Stimulated activated naive CD8-positive, alpha-beta T cell treated with anti-CD3 and anti-CD28 coated beads, Interleukin-15, Interleukin-2, amounts not matched to agents 100 U/mL and 50 U/mL, for 24 hours (primary cell): ENCODE results near the gene NXN.
"Not testable (repeated sequence)": the region's sequence is repeated elsewhere in the genome, so short reads cannot be mapped to it uniquely, and the experiment has no call there.

Source experiments
- ATAC-seq: fragments of 150-1000 bp; cut with Tn5 transposase; one replicate; pipeline ENCODE4 v1.10.0; 2021
- DNase-seq: peaks from one replicate; pipeline ENCODE4 v3.0.0; 2021

NXN gene

DNA sequence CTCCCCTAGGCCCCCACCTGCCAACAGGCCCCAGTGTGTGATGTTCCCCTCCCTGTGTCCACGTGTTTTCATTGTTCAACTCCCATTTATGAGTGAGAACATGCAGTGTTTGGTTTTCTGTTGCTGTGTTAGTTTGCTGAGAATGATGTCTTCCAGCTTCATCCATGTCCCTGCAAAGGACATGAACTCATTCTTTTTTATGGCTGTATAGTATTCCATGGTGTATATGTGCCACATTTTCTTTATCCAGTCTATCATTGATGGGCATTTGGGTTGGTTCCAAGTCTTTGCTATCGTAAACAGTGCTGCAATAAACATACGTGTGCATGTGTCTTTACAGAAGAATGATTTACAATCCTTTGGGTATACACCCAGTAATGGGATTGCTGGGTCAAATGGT is 150.0 kb downstream of the NXN start:
- not testable (repeated sequence) for DNase-seq, ATAC-seq

DNA sequence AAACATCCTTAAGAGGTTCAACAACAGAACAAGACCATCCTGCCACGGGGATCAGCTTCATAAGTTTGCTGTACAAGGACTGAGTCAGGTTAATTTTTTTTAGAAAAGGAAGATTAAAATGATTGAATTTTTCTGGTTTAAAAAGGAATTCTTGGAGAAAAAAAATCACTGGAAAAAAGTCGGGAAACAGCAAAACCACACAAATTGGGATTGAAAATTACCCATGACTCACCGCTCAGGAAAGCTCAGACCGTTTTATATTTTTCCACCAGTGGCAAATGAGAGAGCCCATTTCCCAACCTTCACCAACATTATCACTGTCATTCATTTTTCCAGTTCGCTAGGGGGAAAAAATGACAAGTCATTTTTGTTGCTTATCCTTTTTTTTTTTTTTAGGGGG is 150.8 kb downstream of the NXN start:
- ATAC-seq = no peak
- no peak for DNase-seq

DNA sequence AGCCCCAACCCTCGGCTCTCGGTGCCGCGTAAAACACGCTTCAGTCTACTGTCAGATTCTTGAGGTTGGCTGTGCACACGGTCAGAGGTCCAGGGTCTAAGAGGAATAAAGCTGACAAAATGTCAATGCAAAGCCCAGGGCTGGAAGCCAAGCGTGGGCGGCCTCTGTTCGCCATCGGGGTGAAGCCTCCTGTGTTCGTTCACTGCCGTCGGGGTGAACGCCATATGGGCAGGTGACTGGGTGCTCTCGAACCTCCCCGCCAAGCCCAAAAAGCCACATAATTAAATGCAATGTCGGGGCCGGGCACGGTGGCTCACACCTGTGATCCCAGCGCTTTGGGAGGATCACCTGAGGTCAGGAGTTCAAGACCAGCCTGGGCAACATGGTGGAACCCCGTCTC is 152.8 kb downstream of the NXN start:
- DNase-seq = no peak
- ATAC-seq = no peak

DNA sequence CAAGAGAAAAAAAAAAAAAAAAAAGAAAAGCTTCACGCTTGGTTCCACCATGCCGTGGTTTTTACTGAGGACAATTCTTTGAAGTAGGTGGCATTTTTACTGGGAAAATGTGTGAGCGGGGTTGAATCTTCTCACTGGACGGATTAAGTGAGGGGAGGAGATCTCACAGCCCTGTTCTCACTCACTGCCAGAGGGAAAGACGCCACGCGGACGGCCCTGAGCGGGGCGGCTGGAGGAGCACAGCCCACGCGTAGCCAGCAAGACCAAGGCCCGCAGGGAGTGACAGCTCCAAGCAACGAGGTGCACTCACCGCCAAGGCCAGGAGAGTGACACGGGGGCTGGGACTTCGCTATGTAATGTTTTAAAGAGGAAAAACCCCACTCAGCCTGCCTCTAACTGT is 154.4 kb downstream of the NXN start:
- DNase-seq (no peak), ATAC-seq (no peak)

DNA sequence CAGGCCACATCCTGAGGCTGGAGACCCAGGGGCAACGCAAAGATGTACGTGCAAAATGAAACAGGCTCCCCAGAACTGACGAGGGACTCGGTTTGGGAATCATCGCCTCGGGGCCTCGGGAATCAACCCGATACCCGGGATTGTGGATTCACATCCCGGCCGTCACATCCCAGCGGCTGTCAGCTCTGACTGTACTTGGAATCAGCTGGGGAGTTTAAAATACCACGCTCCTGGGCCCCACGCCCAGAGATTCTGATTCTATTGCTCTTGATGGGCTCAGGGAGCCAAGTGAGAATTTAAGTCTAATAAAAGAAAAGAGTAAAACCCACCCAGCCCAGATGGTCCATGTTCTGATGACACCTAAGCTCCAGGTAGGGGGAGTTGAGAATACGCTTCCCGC is 155.2 kb downstream of the NXN start:
- no peak for DNase-seq
- no peak for ATAC-seq

DNA sequence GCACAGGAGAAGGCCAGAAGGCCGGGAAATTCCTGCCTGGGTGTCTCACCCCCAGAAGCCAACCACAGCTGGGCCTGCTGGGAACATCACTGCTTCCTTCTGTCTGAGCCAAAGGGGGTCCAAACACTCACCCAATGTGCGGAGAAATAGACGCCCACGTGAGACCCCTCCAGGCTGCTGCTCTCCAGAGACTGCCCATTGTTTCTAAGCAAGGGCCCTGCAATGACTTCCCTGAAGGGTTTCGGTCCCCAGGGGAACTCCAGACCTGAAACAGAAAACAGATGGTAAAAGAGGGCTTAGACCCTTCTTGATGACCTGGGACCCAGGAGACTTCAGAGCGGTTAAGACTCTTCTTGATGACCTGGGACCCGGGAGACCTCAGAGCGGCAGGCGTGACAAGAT is 156.1 kb downstream of the NXN start:
- DNase-seq = no peak

DNA sequence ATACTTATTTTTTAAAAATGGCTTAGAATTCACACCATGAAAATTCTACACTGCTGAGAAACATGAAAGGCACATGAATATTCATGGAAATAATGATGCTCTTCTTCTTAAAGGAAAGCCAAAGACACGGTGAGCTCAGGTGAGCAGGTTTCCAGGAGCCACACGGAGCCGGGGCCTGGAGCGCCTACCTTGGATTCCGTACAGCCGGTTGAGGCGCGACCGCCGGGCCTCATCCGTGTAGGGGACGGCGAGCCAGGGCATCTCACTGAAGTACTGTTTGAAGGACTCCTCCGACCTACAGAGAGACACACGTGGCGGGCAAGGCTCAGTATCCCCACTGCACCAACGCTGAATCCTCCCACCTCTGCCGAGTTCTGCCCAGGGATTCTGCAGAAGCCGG is 160.3 kb downstream of the NXN start:
- DNase-seq = no peak
- no peak for ATAC-seq

More for the DNA sequence above, 156.1 kb downstream of the NXN start:
- ATAC-seq = no peak

DNA sequence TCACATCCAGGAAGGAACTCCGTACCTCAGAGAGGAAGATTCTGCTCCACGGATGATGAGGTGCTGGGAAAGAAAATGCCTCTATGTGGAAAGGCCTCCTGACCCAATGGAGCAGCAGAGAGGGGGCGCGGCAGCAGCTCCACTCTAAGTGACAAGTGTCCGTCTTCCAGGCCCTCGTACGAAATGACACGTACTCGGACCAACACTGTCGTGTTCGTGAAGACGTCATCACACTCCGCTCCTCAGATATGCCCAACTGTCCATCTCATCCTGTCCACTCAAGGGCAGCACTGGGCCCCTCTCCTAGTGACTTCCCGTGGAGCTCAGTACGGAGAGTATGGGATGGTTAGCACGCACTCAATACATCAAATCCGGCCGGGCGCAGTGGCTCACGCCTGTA is 165.2 kb downstream of the NXN start:
- ATAC-seq = no peak
- no peak for DNase-seq

DNA sequence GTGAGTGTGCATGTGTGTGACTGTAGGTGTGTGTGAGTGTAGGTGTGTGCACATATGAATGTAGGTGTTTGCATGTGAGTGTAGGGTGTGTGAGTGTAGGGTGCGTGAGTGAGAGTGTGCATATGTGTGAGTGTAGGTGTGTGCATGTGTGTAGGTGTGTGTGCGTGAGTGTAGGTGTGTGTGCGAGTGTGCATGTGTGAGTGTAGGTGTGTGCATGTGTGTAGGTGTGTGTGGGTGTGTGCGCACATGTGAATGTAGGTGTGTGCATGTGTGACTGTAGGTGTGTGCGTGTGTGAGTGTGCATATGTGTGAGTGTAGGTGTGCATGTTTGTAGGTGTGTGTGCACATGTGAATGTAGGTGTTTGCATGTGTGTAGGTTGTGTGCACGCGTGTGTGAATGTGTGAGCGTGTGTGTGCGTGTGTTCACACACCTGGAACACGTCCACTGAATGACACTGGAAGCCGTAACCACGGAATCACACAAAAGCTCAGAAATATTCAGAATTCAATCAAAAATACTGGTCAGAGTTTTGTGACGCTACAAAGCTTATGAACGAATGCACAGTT is 166.9 kb downstream of the NXN start:
- no peak for ATAC-seq

DNA sequence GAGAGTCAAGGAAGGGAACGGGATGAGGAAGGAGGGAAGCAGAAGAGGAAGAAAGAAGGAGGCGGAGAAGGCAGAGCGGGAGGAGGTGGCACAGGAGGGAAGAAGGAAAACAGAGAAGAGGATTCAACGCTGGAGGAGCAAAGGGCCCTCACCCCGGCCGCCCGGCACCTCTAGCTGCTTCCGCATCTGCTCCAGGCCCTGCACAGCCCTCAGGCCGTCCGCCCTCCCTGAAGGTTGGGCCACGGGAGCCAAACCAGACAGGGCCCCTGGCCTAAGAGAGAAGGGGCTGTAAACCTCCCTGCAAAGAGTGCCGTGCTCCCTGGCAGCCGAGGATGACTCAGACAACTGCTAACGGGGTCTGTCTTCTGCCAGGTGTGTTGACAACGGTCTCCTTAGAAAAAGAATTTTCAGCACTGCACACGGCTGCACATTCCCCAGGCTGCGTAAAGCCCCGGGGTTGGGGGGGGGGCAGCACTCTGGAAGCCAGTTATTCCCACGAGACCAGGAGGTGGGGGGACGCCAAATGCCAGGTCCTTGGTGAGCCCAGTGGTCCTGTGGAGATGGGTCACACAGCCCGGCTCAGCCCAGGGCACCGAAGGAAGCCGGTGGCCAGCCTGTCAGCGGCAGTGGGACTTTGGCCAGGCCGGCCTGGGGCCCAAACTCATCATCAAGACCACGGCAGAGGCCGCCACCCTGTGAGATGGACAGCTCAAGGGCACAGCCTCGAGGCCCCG is 168.4 kb downstream of the NXN start:
- no peak for DNase-seq
- no peak for ATAC-seq

More for the DNA sequence above, 166.9 kb downstream of the NXN start:
- DNase-seq = no peak

DNA sequence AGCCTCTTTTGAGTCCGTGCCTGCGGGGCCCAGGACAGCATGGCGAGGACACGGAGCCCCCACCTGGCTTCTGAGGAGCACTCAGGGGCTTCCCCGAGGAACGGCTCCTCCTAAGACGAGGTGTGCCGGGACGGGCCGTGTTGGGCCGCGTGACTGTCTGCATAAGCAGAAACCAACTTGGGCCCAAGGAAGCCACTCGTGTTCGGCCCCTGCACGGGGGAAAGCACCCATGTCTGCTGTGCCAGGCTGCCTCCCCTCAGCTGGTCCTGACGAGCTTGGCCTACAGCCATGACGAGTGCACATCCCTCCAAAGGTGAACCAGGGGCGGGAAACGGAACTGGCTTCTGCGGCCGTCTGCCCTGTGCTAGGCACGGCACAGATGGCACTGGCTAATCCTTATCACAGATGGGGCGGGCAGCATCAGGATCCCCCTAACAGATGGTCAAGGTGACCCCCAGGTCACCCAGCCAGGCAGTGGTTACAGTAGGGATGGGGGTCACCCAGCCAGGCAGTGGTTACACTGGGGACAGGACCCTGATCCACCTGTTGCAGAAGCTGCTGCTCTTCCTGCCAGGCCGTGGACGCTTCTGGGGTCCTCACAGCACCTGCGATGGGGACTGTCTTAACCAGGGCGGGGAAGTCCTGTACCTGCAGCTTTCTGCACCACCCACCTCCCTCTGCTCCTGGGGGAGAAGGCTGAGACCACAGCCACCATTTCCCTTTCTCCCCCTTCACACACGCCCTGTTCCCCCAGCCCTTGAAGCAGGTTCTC is 171.9 kb downstream of the NXN start:
- DNase-seq (no peak), ATAC-seq (no peak)

DNA sequence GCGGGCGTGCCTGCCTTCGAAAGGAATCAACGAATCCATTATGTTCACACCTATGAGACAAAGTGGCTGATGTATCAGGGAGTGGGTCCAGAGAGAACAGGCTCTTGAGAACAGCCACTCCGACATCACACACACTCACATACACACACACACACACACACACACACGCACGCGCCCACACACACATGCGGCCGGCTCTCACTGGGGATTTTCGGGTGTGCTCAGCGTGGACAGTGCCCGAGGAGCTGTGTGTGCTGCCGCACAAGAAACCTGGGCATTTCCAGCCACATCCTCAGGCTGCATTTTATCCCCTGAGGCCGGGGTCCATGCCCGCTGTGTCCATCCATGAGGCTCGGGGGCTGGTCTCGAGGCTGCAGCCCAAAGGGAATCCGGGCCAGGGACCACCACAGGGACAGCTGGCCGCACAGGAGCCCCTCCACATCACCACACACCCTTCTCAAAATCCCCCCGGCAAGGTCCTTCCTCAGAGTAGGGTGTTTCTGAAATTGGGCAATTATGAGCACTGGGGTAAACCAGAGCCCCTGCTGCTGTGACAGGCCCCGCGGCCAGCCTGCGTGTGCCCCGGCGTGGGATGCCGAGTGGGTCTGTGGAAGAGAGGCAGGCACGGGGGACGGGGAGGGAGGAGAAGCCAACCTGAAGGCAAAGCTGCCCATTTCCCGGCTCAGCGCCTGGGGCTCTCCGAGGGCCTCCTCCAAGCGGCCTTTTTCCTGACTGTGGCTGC is 172.6 kb downstream of the NXN start:
- ATAC-seq = no peak
- no peak for DNase-seq

DNA sequence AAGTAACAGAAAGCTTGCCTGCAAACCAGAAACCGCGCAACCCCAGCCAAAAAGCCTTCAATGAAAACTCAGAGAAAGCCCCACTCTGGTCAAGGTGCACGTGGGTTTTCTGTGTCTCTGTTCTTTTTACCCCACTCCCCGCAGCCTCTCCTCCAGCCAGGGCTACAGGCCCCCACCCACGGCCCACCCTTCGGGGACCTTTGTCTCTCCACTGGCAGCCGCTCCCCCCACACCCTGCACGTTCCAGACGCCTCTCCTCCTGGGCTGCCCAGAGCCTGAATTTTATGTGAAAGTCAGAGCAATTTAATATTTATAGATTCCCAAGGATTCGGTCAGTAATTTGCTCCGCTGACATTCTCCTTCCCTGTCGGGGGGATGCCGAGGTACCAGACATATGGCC is 173.2 kb downstream of the NXN start:
- ATAC-seq (no peak), DNase-seq (no peak)

DNA sequence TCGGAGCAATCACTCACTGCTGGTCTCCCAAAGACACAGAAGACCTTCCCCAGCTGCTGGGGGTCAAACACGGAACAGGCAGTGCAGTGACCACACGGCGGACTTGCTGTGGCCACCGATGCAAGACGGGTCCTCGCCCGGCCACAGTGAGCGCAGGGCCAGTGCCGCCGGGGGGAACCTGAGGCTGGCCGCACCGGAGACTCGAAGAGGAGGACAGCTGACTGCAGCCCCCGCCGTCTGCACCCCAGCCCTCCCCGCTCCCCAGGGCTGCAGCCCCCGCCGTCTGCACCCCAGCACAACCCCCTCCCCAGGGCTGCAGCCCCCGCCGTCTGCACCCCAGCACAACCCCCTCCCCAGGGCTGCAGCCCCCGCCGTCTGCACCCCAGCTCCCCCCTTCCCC is 173.7 kb downstream of the NXN start:
- not testable (repeated sequence) for ATAC-seq, DNase-seq

DNA sequence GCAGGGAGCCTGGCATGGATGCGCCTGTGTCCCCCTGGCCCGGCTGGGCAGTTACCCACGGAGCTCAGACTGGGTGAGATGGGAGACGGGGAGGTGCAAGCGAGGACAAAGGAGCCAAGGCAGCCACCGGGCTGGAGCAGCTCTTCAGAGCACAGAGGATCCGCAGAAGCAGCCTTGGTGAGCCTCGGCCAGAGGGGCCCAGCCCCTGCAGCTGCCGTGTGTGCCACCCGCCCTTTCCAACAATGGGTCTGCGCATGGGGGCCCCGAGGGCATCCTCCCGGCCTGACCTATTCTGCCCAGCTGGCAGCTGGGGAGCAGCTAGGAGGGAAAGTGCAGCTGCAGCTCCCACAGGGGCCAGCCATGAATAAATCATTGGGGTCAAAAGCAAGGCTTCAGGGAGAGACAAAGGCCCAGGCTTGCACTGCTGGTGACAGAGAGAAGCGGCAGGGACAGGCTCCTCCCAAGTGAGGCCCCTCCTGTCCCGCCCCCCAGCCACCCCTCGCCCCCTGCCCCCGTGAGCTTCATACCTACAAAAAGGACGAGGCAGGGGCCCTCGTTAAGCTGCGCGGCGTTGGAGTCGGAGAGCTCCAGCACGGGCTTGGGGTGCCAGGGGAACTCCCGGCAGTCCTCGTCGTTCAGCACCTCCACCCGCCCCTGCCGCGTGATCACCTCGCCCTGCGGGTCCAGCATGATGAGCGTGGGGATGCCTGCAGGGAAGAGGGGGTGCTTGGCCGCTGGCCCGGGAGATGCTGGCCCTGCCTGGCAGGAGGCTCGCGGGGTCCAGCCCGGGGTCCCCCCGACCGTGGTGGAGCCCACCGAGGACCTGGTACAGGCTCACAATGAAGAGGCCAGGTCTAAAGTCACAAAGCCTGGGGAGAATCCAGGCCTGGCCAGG is 174.8 kb downstream of the NXN start:
- DNase-seq (no peak), ATAC-seq (no peak)

DNA sequence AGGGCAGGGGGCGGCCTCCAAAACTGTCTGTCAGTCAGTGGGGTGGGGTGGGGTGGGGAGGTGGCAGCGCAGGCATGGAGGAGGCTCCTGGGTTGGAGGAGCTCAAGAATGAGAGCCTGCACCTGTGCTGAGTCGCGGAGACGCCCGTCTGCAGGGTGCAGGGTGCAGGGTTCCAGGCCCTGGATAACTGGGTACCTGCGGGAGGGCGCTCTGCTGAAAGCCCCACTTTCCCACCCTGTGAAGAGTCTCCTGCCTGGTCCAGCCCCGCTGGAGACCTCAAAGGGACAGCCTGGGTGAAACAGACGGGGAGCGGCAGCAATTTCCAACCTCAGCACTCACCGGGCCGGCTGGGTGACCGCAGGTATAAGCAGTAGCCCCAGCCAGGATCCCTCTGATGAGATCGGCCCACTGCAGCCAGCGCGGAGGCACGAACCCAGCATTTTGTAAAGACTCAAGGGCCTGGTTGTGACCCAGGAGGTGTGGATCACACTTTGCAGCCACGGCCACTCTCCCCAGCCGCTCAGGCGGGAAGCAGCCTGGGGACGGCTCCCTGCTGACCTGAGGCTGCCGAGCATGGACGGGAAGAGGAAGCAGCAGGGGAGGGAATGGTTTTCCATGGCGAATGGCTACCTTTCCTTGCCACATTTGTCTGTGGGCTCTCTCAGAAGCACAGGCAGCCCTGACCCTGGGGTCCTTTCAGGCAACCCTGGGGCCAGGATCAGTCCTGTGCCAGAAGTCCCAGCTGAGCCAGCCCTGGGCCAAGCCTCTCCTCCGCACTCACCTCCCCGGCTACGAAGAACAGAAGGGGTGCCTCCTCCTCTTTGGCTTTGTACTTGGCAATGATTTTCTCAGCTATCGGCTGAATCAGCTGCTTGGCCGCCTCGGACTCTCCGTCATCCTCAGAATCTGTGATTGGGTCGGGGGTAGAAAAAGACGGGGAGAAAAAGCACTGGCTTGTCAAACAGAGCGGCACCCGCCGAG is 176.4 kb downstream of the NXN start:
- DNase-seq (no peak), ATAC-seq (no peak)

DNA sequence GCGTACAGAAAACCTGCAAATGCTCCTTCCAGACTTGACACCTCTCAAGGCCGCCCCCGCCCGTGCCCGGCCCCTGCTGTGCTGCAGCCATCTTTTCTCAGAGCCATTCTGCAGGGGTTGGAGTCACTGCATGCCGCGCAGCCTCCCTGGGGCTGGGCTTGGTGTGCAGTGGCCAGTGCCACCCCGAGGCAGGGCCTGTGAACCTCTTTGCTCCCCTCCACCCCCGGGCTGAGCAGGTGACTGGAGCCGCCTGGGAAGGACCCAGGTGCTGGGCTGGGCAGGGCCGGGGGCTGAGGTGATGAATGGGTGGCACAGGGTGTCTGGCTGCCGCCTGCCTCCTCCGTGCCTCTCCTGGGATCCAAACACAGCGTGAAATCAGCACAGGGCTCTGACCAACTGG is 177.1 kb downstream of the NXN start:
- ATAC-seq = no peak

DNA sequence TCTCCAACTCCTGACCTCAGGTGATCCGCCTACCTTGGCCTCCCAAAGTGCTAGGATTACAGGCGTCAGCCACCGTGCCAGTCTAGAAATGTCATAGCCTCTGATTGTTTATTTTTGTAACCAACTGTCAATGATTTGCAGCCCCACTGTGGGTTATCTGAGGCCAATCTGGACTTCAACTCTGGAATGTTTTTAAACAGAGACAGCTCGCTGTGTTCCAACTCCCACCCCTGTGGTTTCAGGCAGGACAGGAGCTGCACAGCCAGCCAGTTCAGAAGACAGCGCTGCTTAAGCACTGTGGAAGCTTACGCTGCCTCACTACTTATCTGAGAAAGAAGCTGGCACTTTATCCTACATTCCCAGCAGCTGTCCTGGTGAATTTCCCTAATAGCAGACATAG is 177.9 kb downstream of the NXN start:
- no peak for ATAC-seq
- DNase-seq = no peak

More for the DNA sequence above, 177.1 kb downstream of the NXN start:
- DNase-seq = no peak

DNA sequence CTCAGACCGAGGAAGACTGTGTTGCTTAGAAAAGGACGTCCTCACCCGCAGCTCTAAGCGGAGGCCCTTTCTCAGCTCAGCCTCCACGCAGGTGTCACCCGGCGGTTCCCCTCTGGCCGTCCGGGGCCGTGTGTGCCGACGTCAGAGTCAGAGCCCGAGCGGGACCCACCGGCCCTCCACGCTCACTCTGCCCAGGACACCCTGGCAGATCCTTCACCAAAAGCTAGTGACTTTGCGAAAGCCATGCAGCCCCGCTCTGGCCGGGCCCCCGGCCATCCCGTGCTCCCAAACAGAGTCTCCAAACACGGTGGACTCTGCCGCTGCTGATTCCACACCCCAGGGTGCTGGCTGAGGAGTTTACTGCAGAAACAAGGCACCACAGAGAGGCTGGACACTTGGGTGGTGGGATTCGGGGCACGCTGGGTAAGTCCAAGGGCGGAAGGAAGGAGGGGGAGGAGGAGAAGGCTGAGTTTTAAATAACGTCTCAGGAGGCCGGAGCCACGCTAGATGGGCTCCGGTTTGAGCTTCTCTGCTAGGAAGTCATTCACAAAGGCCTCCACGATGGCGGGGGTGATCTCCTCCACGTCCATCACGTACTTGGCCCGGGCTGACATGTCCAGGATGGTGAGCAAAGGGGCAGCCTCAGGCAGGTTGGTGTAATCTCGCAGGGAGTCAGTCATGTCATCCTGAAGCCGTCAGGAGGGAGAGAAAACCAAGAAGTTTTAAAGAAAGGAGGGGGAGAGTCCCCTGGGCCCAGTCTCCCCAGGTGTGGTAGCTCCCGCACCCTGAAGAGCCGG is 178.9 kb downstream of the NXN start:
- ATAC-seq = no peak
- no peak for DNase-seq

DNA sequence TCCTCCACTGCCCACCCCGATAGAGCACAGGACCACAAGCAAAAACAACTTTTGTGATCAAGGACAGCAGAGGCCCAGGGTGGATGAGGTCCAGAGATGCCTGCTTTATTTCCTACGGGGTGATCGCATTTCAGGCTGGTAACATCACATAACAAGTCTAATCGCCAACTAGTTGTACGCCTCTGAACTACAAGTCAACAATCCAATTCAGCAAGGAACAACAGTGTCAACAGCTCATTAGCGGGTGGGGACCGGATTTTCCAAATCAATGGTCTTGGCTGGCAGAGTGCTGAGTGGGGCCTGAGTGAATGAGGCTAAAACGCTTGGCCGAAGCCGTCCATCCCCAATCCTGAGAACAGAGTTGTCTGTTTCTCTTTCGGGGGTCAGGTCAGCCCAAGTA is 180.3 kb downstream of the NXN start:
- DNase-seq (no peak), ATAC-seq (no peak)
